GM12891 (cell line): ENCODE measurements around the gene SYNPO2.

Experiments used
- POLR2A ChIP-seq: IDR thresholded peaks from 2 replicates; pipeline ENCODE4 v1.6.1; 2011; ENCODE audit warnings: low read depth, low read length, control low read depth
- POLR2AphosphoS5 ChIP-seq: IDR thresholded peaks from 2 replicates; pipeline ENCODE4 v1.6.1; 2011; ENCODE audit warnings: low read depth, low read length, control low read depth
- SPI1 ChIP-seq: IDR thresholded peaks from 2 replicates; pipeline ENCODE4 v1.6.1; 2011; ENCODE audit warnings: low read depth, low read length, control low read depth

DNA sequence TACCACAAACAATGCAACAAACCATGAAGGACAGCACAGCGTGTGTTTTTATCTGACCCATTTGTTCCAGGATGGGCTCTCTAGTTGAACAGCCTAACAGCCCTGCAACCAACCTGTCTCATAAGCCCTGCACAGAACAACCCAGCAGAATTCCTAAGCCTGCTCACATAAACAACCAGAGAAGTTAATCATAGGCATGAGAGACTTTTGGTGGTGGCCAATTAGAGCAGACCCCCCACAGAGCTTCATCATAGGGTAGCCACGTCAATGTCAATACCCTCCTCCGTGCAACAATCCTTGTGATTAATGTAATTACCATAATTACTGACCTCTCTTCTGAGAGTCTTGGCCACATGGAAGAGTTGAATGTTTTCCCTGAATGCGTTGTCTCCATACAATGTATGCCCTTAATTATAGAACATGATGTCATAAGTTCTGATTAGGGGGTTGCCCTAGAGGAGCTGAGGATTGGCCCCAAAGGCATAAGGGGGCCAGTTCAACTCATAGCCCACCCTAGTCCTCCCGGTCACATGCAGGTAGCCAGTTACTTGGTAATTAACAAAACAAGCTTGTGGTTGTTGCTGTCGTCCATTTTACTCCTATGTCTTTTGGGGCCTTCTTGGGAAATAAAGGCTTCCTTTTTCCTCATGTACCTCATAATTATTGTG, 92.7 kb downstream of the SYNPO2 start:
- TF ChIP-seq POLR2A (no peak), SPI1 (no peak), POLR2AphosphoS5 (no peak)
